Measurements from ENCODE around the gene ZNF689.

ZNF689 gene

DNA sequence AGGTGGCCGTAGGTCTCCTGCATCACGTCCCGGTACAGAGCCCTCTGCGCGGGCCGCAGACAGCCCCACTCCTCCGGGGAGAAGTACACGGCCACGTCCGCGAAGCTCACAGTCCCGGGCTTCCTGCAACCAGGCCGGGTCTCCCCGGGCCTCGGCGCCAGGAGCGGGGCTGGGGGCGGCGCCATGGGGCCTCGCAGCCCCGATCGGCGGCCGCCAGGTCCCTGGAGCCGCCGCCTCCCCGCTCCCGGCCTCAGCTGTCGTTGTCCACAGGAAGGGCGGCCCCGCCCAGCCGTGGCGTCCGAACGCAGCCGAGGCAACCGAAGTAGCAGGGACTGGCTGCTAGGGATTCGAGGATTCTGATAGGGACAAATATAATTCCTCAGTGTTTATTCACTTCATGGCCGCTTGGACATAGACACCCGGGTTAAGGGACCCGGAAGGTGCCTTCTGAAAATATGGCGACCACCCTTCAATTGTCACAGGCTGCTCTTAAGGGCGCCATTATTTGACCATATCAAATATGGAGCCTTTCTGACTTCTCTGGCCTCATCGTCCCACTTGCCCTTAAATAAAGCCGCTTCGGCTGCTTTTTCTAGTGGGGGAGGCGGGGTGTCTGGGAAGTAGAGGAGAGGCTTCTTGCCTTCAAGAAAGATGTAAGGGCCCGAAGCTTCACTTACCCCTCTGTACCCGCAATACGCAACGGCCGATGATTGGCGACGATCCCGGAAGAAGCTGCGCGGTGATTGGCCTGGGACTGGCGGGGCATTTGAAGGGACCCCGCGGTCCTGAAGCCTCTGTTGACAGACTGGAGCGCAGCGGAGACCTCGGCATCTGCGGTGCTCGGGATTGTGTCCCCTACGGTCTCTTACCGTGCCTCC lies 38.5 kb downstream of the ZNF689 start, which contains the start of gene ZNF688 (continued):
- no peak for TF ChIP-seq ZNF23 (tag by site-specific recombination; IDR thresholded peaks at IDR 0.05; ENCODE audit: borderline replicate concordance)
- TF ChIP-seq ZNF629 (tag by site-specific recombination; IDR thresholded peaks at IDR 0.05), result peak; percentile 75
- no peak for TF ChIP-seq ZNF701 (tag by site-specific recombination; IDR thresholded peaks at IDR 0.05)
- TF ChIP-seq ZNF140 (tag by site-specific recombination; IDR thresholded peaks at IDR 0.05), result no peak
- no peak for TF ChIP-seq ZNF600 (tag by site-specific recombination; IDR thresholded peaks at IDR 0.05)
- TF ChIP-seq GLI4 (tag by site-specific recombination; IDR thresholded peaks at IDR 0.05), result no peak
- TF ChIP-seq ZNF830 (tag by site-specific recombination; IDR thresholded peaks at IDR 0.05; ENCODE audit: low read depth), result no peak
- no peak for TF ChIP-seq ZNF747 (tag by site-specific recombination; IDR thresholded peaks at IDR 0.05)
- TF ChIP-seq KLF10 (tag by site-specific recombination; IDR thresholded peaks at IDR 0.05), result peak; percentile 77
- TF ChIP-seq EGR2 (tag by site-specific recombination; IDR thresholded peaks at IDR 0.05; ENCODE audit: low read depth), result peak; percentile 60; the same call in 1 of the 2 replicates
- TF ChIP-seq ZSCAN23 (tag by site-specific recombination; IDR thresholded peaks at IDR 0.05), result no peak
- no peak for TF ChIP-seq RBAK (tag by site-specific recombination; IDR thresholded peaks at IDR 0.05)
- TF ChIP-seq ZNF121 (tag by site-specific recombination; IDR thresholded peaks at IDR 0.05), result no peak
- no peak for TF ChIP-seq ZNF138 (tag by site-specific recombination; IDR thresholded peaks at IDR 0.05; ENCODE audit: borderline replicate concordance)
- no peak for TF ChIP-seq ZNF423 (tag by site-specific recombination; IDR thresholded peaks at IDR 0.05)
- TF ChIP-seq ZNF501 (tag by site-specific recombination; IDR thresholded peaks at IDR 0.05), result peak; percentile 52
- TF ChIP-seq KLF7 (tag by site-specific recombination; IDR thresholded peaks at IDR 0.05; ENCODE audit: borderline replicate concordance), result peak; percentile 65; the same call in 1 of the 2 replicates
- TF ChIP-seq ZEB2 (tag by site-specific recombination; IDR thresholded peaks at IDR 0.05), result peak; percentile 76
- TF ChIP-seq SP2 (tag by site-specific recombination; IDR thresholded peaks at IDR 0.05), result peak; percentile 97
- TF ChIP-seq ZNF221 (tag by site-specific recombination; IDR thresholded peaks at IDR 0.05; ENCODE audit: borderline replicate concordance), result 0 out of 2 replicates have a peak, but pooled peaks have one; percentile 55
- TF ChIP-seq ZNF514 (tag by site-specific recombination; IDR thresholded peaks at IDR 0.05), result no peak
- peak; percentile 12; the same call in 1 of the 2 replicates for TF ChIP-seq ZNF610 (tag by site-specific recombination; IDR thresholded peaks at IDR 0.05; ENCODE audit: borderline replicate concordance)
- no peak for TF ChIP-seq ZNF777 (tag by site-specific recombination; IDR thresholded peaks at IDR 0.05; ENCODE audit: borderline replicate concordance)
- no peak for TF ChIP-seq SALL2 (tag by site-specific recombination; IDR thresholded peaks at IDR 0.05; ENCODE audit: borderline replicate concordance)
- no peak for TF ChIP-seq ZNF529 (tag by site-specific recombination; IDR thresholded peaks at IDR 0.05; ENCODE audit: insufficient replicate concordance)
- TF ChIP-seq ZNF132 (tag by site-specific recombination; IDR thresholded peaks at IDR 0.05; ENCODE audit: borderline replicate concordance), result no peak
- peak; percentile 79 for TF ChIP-seq ZNF518A (tag by site-specific recombination; conservative IDR thresholded peaks at IDR 0.05; ENCODE audit: low read depth)
- TF ChIP-seq ZNF549 (tag by site-specific recombination; IDR thresholded peaks at IDR 0.05), result no peak
- TF ChIP-seq ZNF302 (tag by site-specific recombination; IDR thresholded peaks at IDR 0.05; ENCODE audit: low read depth), result no peak
- TF ChIP-seq ZIC2 (tag by site-specific recombination; IDR thresholded peaks at IDR 0.05), result peak; percentile 74
- TF ChIP-seq ZNF174 (tag by site-specific recombination; IDR thresholded peaks at IDR 0.05), result no peak
- TF ChIP-seq ZNF24 (tag by site-specific recombination; IDR thresholded peaks at IDR 0.05), result peak; percentile 81
- TF ChIP-seq, protein P1, sequence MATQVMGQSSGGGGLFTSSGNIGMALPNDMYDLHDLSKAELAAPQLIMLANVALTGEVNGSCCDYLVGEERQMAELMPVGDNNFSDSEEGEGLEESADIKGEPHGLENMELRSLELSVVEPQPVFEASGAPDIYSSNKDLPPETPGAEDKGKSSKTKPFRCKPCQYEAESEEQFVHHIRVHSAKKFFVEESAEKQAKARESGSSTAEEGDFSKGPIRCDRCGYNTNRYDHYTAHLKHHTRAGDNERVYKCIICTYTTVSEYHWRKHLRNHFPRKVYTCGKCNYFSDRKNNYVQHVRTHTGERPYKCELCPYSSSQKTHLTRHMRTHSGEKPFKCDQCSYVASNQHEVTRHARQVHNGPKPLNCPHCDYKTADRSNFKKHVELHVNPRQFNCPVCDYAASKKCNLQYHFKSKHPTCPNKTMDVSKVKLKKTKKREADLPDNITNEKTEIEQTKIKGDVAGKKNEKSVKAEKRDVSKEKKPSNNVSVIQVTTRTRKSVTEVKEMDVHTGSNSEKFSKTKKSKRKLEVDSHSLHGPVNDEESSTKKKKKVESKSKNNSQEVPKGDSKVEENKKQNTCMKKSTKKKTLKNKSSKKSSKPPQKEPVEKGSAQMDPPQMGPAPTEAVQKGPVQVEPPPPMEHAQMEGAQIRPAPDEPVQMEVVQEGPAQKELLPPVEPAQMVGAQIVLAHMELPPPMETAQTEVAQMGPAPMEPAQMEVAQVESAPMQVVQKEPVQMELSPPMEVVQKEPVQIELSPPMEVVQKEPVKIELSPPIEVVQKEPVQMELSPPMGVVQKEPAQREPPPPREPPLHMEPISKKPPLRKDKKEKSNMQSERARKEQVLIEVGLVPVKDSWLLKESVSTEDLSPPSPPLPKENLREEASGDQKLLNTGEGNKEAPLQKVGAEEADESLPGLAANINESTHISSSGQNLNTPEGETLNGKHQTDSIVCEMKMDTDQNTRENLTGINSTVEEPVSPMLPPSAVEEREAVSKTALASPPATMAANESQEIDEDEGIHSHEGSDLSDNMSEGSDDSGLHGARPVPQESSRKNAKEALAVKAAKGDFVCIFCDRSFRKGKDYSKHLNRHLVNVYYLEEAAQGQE (tag by site-specific recombination; IDR thresholded peaks at IDR 0.05), result peak; percentile 18; the same call in 1 of the 2 replicates

All from HEK293 (cell line).